ENCODE measurements around the gene ATP6V1G3.

DNA sequence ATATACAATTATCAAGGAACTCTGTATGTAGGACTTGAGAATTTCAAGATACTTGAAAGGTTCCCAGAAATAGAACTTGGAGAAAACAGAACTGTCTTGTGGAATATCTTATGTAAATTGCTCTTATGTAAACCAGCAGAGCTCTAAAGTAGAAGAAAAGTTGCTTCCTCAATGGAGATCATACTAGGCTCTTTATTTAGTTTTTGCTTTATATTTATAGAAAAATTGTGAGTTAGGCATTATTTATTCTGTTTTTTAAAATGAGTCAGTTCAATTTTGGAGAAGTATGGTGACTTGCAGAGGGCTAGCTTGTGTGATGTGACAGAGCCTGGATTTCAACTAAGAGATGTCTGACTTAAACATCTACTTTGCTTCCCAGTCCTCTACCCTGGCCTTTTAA is 40.4 kb downstream of the ATP6V1G3 start:
- TF ChIP-seq EZH2 (IDR thresholded peaks at IDR 0.05; ENCODE audit: borderline replicate concordance, low read length) = no peak
- TF ChIP-seq, protein P1, sequence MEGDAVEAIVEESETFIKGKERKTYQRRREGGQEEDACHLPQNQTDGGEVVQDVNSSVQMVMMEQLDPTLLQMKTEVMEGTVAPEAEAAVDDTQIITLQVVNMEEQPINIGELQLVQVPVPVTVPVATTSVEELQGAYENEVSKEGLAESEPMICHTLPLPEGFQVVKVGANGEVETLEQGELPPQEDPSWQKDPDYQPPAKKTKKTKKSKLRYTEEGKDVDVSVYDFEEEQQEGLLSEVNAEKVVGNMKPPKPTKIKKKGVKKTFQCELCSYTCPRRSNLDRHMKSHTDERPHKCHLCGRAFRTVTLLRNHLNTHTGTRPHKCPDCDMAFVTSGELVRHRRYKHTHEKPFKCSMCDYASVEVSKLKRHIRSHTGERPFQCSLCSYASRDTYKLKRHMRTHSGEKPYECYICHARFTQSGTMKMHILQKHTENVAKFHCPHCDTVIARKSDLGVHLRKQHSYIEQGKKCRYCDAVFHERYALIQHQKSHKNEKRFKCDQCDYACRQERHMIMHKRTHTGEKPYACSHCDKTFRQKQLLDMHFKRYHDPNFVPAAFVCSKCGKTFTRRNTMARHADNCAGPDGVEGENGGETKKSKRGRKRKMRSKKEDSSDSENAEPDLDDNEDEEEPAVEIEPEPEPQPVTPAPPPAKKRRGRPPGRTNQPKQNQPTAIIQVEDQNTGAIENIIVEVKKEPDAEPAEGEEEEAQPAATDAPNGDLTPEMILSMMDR (IDR thresholded peaks at IDR 0.05; ENCODE audit: low read length) = no peak
